Endothelial cell of umbilical vein (primary cell): Measurements from ENCODE around the gene MAML3. TPM values are rescaled to one million over a fixed set of nuclear protein-coding genes. Genes with fewer than 3 reads are reported as not detected.

Experiments used
- BruUV-seq: library from RNA; stranded (reverse); fragments of 400-500 nt; replicated peaks from 2 replicates; lab custom pipeline; 2021; lab: Mats Ljungman, UMichigan
- CTCF ChIA-PET: fragments of 300-600, 350-600 bp; sonication (Branson Sonifier 250); formaldehyde crosslinking; loops from one replicate; lab custom pipeline; 2021; ENCODE audit warnings: antibody characterized with exemption, inconsistent platforms; lab: Charles Lee
- POLR2A ChIA-PET: fragments of 300-600, 350-600 bp; sonication (Branson Sonifier 250); formaldehyde crosslinking; loops from one replicate; lab custom pipeline; 2021; ENCODE audit warnings: antibody characterized with exemption, inconsistent platforms; lab: Charles Lee
- DNase-seq: peaks from one replicate; pipeline ENCODE4 v3.0.0-alpha.2; 2011; ENCODE audit warnings: low read depth, low spot score
- FAIRE-seq: peaks from 2 replicates; lab custom pipeline; 2011; peaks lifted over from hg19 to GRCh38; lab: Jason Lieb, UNC
- H2AFZ ChIP-seq: 2 replicates; pipeline ENCODE4 v1.6.0; 2012; ENCODE audit warnings: low read depth, low read length, control low read depth, inconsistent platforms
- H3K27ac ChIP-seq: 2 replicates; pipeline ENCODE4 v1.5.1; 2011; ENCODE audit warnings: low read depth, mild to moderate bottlenecking, control low read depth, low read length, moderate library complexity; ENCODE audit not compliant: insufficient read depth
- H3K27me3 ChIP-seq, 2 experiments: 2 replicates each; pipeline versions ENCODE4 v1.6.0 to v1.6.1; 2011; ENCODE audit warnings: low read length in 2 of 2, mixed read lengths in 1 of 2; ENCODE audit not compliant: control insufficient read depth in 2 of 2, insufficient read depth in 2 of 2
- H3K36me3 ChIP-seq, 2 experiments: 2 replicates in 1 of 2; 3 replicates in 1 of 2; pipeline ENCODE4 v1.5.1; 2011; ENCODE audit warnings: low read length in 2 of 2, mild to moderate bottlenecking in 1 of 2, moderate library complexity in 1 of 2; ENCODE audit not compliant: control insufficient read depth in 2 of 2, insufficient read depth in 2 of 2; ENCODE audit errors: extremely low read depth in 1 of 2
- H3K4me1 ChIP-seq: 3 replicates; pipeline ENCODE4 v1.5.1; 2011; ENCODE audit warnings: mild to moderate bottlenecking, low read length; ENCODE audit not compliant: control insufficient read depth, insufficient read depth; ENCODE audit errors: extremely low read depth
- H3K4me2 ChIP-seq: 2 replicates; pipeline ENCODE4 v1.6.1; 2011; ENCODE audit warnings: low read length, control low read depth, mixed read lengths; ENCODE audit not compliant: insufficient read depth
- H3K4me3 ChIP-seq, 3 experiments: fragments of 200-600 bp in 1 of 3; sonication (generic), shearing (Covaris generic) in 1 of 3; replicated peaks in 1 of 3; 2 replicates each; pipeline ENCODE4 v1.5.1; 2011 to 2016; ENCODE audit warnings: control low read depth in 3 of 3, low read length in 3 of 3, mild to moderate bottlenecking in 2 of 3, inconsistent platforms in 1 of 3, low read depth in 1 of 3, moderate library complexity in 1 of 3; ENCODE audit not compliant: insufficient read depth in 1 of 3
- H3K79me2 ChIP-seq: 2 replicates; pipeline ENCODE4 v1.6.0; 2012; ENCODE audit warnings: low read length, inconsistent platforms; ENCODE audit not compliant: control insufficient read depth, insufficient read depth
- H3K9ac ChIP-seq: replicated peaks from 2 replicates; pipeline ENCODE3; 2011; ENCODE audit warnings: low read length, control low read depth; ENCODE audit not compliant: insufficient read depth; ENCODE audit errors: extremely low read depth
- H3K9me1 ChIP-seq: replicated peaks from 3 replicates; pipeline ENCODE4 v1.6.0; 2011; ENCODE audit warnings: mild to moderate bottlenecking, low read length; ENCODE audit not compliant: control insufficient read depth, insufficient read depth; ENCODE audit errors: extremely low read depth
- H3K9me3 ChIP-seq: replicated peaks from 2 replicates; pipeline ENCODE4 v1.5.1; 2012; ENCODE audit warnings: low read length, inconsistent platforms; ENCODE audit not compliant: control insufficient read depth, insufficient read depth
- H4K20me1 ChIP-seq: replicated peaks from 2 replicates; pipeline ENCODE3; 2011; ENCODE audit warnings: mild to moderate bottlenecking, low read length; ENCODE audit not compliant: control insufficient read depth, insufficient read depth; ENCODE audit errors: extremely low read depth
- CTCF ChIP-seq, 2 donors: IDR thresholded peaks; 1 replicate in 1 of 2; 2 replicates in 1 of 2; pipeline ENCODE4 v1.5.1; 2011; ENCODE audit warnings: low read length in 2 of 2, mild to moderate bottlenecking in 2 of 2, moderate library complexity in 2 of 2, control low read depth in 1 of 2, inconsistent platforms in 1 of 2, low read depth in 1 of 2; ENCODE audit not compliant: insufficient read depth in 1 of 2; ENCODE audit errors: extremely low read depth in 1 of 2
- EZH2 ChIP-seq: IDR thresholded peaks from 2 replicates; pipeline ENCODE4 v1.6.1; 2012; ENCODE audit warnings: borderline replicate concordance, low read depth, mild to moderate bottlenecking, moderate library complexity, low read length, inconsistent platforms; ENCODE audit not compliant: severe bottlenecking
- FOS ChIP-seq: IDR thresholded peaks from 2 replicates; pipeline ENCODE4 v1.6.1; 2011; ENCODE audit warnings: mild to moderate bottlenecking, low read length, moderate library complexity, borderline replicate concordance; ENCODE audit not compliant: insufficient read depth
- GATA2 ChIP-seq: IDR thresholded peaks from 2 replicates; pipeline ENCODE4 v1.7.0; 2011; ENCODE audit warnings: low read depth, mild to moderate bottlenecking, moderate library complexity, mixed read lengths, low read length; ENCODE audit not compliant: insufficient read length, insufficient read depth
- JUN ChIP-seq: IDR thresholded peaks from 2 replicates; pipeline ENCODE4 v1.6.1; 2011; ENCODE audit warnings: borderline replicate concordance, low read depth; ENCODE audit not compliant: insufficient read length, insufficient read depth
- MAX ChIP-seq: IDR thresholded peaks from 2 replicates; pipeline ENCODE4 v1.6.1; 2011; ENCODE audit not compliant: insufficient read depth, insufficient read length
- MYC ChIP-seq: IDR thresholded peaks from one replicate; pipeline ENCODE4 v1.6.1; 2011; ENCODE audit warnings: mild to moderate bottlenecking, low read depth, low read length
- POLR2A ChIP-seq: IDR thresholded peaks from 2 replicates; pipeline ENCODE4 v1.6.1; 2012; ENCODE audit warnings: low read depth, mild to moderate bottlenecking, control low read depth, low read length
- POLR2AphosphoS5 ChIP-seq: IDR thresholded peaks from 2 replicates; pipeline ENCODE4 v1.6.1; 2012; ENCODE audit warnings: low read depth, mild to moderate bottlenecking, control low read depth, low read length, moderate library complexity; ENCODE audit not compliant: insufficient read depth
- dilution Hi-C: fragments of 300-500 bp; cut with MboI; formaldehyde crosslinking; loops from one replicate; pipeline ENCODE4 v1.15.0; 2019; ENCODE audit warnings: low sequenced_read_pairs; ENCODE audit not compliant: extremely low pct_ligation_motif_present
- intact Hi-C: fragments of 100-400 bp; cut with micrococcal nuclease; formaldehyde crosslinking; loops from one replicate; pipeline ENCODE4 v1.10.0; 2022
- polyA plus RNA-seq, 4 experiments: library from polyadenylated mRNA; depleted of rRNA in 3 of 4; stranded (reverse) in 3 of 4; unstranded in 1 of 4; fragments of >200 nt; gene quantifications; 2 replicates each; pipeline versions ENCODE4 v1.2.1 to v1.2.3, GENCODE V29; 2011 to 2012; ENCODE audit warnings: missing spikeins in 1 of 4
- total RNA-seq: library from RNA; stranded (reverse); gene quantifications from 2 replicates; pipeline ENCODE4 v1.2.3, GENCODE V29; 2021

Gene MAML3
- total and polyA plus RNA-seq, 2 donors (not counting 3 experiments of a cell fraction or from before 2014, with no cell fraction given), result 14.0 to 20.3 TPM

- no peak overlapping the region for H3K9ac ChIP-seq
- H4K20me1 ChIP-seq, result no peaks in the 10 kb centered on the region
- TF ChIP-seq POLR2A (no peak), MAX (no peak)
- dilution Hi-C loops (no loop called here), intact Hi-C loops (no loop called here)
- ChIA-PET CTCF (interaction anchor here (2.1 kb wide), 1 partner anchor 17 kb away, joined by 5 read pairs; no protein-coding TSS in a partner anchor), POLR2A (no interaction called here)
- DNase-seq (no peak), FAIRE-seq (no peak)
- H3K4me1 ChIP-seq, result no peaks in the 10 kb centered on the region
- no TSS peak for BruUV-seq
- H3K9me1 ChIP-seq, result no peaks in the 10 kb centered on the region
- H2AFZ ChIP-seq, result no peak overlapping the region
- no peaks in the 10 kb centered on the region for H3K9me3 ChIP-seq
- no peak overlapping the region for H3K4me2 ChIP-seq
- H3K4me3 ChIP-seq, result no peak overlapping the region
- no peaks in the 10 kb centered on the region for H3K79me2 ChIP-seq
- no peaks in the 10 kb centered on the region for H3K36me3 ChIP-seq
- H3K27ac ChIP-seq, result no peak overlapping the region
- no peaks in the 10 kb centered on the region for H3K27me3 ChIP-seq
Measured at GRCh38 chr4:140168936-140169335, 15.0 kb upstream of the MAML3 start.

GRCh38 chr4:140168474-140168873 lies 14.5 kb upstream of the MAML3 start:
- ChIA-PET POLR2A (no interaction called here), CTCF (interaction anchor here (2.1 kb wide), 1 partner anchor 17 kb away, joined by 5 read pairs; no protein-coding TSS in a partner anchor)
- dilution Hi-C loops, result no loop called here
- DNase-seq (no peak), FAIRE-seq (no peak)
- Histone ChIP-seq H4K20me1 (no peaks in the 10 kb centered on the region), H3K9me3 (no peaks in the 10 kb centered on the region), H3K4me3 (no peak overlapping the region), H3K36me3 (no peaks in the 10 kb centered on the region), H3K4me1 (peaks cover under 1% of the 10 kb centered on the region), H3K27me3 (no peaks in the 10 kb centered on the region), H3K4me2 (no peak overlapping the region), H2AFZ (no peak overlapping the region), H3K79me2 (no peaks in the 10 kb centered on the region), H3K9me1 (no peaks in the 10 kb centered on the region), H3K9ac (no peak overlapping the region), H3K27ac (no peak overlapping the region)
- TF ChIP-seq CTCF (IDR thresholded peaks at IDR 0.05; ENCODE audit: extremely low read depth in 1 of 2, insufficient read depth in 1 of 2, low read depth in 1 of 2, low read length in 2 of 2) (no peak), MYC (no peak), JUN (no peak), EZH2 (no peak), POLR2A (no peak), MAX (no peak), POLR2AphosphoS5 (no peak), FOS (no peak), GATA2 (no peak)
- intact Hi-C loops, result no loop called here
- no TSS peak for BruUV-seq
